Astrocyte (in vitro differentiated cells and primary cell): ENCODE measurements around the gene ULK3. TPM values are rescaled to one million over a fixed set of nuclear protein-coding genes. Genes with fewer than 3 reads are reported as not detected.

Experiments
- DNase-seq: peaks from one replicate; pipeline ENCODE4 v3.0.0-alpha.2; 2010; ENCODE audit warnings: low read depth
- FAIRE-seq: peaks from 2 replicates; lab custom pipeline; 2011; peaks lifted over from hg19 to GRCh38; lab: Jason Lieb, UNC
- H2AFZ ChIP-seq: 2 replicates; pipeline ENCODE4 v1.6.0; 2012; ENCODE audit warnings: low read depth, low read length, inconsistent platforms
- H3K27ac ChIP-seq: 2 replicates; pipeline ENCODE4 v1.5.1; 2011; ENCODE audit warnings: low read depth, low read length, inconsistent platforms
- H3K27me3 ChIP-seq: 2 replicates; pipeline ENCODE4 v1.6.0; 2011; ENCODE audit warnings: low read length, inconsistent platforms; ENCODE audit not compliant: insufficient read depth
- H3K36me3 ChIP-seq: 2 replicates; pipeline ENCODE4 v1.5.1; 2011; ENCODE audit warnings: low read length, inconsistent platforms; ENCODE audit not compliant: insufficient read depth
- H3K4me1 ChIP-seq: 2 replicates; pipeline ENCODE4 v1.5.1; 2011; ENCODE audit warnings: low read length, inconsistent platforms; ENCODE audit not compliant: insufficient read depth
- H3K4me2 ChIP-seq: 2 replicates; pipeline ENCODE4 v1.6.0; 2012; ENCODE audit warnings: low read length, inconsistent platforms
- H3K4me3 ChIP-seq: 2 replicates; pipeline ENCODE4 v1.5.1; 2011; ENCODE audit warnings: low read depth, mild to moderate bottlenecking, low read length, inconsistent platforms; ENCODE audit not compliant: insufficient read depth
- H3K79me2 ChIP-seq: 2 replicates; pipeline ENCODE4 v1.6.0; 2012; ENCODE audit warnings: mild to moderate bottlenecking, low read length, inconsistent platforms; ENCODE audit not compliant: insufficient read depth
- H3K9ac ChIP-seq: 2 replicates; pipeline ENCODE4 v1.6.0; 2012; ENCODE audit warnings: mild to moderate bottlenecking, low read length, inconsistent platforms
- H3K9me3 ChIP-seq: 2 replicates; pipeline ENCODE4 v1.5.1; 2012; ENCODE audit warnings: low read depth, mild to moderate bottlenecking, low read length, inconsistent platforms; ENCODE audit not compliant: insufficient read depth
- H4K20me1 ChIP-seq: 2 replicates; pipeline ENCODE4 v1.6.0; 2012; ENCODE audit warnings: low read length, inconsistent platforms; ENCODE audit not compliant: insufficient read depth
- H3K27ac Mint-ChIP-seq: one replicate; pipeline ENCODE4 v1.8.0; 2021; ENCODE audit warnings: mild to moderate bottlenecking, mixed read lengths; ENCODE audit not compliant: unreplicated experiment
- H3K27me3 Mint-ChIP-seq: one replicate; pipeline ENCODE4 v1.8.0; 2021; ENCODE audit warnings: low read depth, mixed read lengths; ENCODE audit not compliant: unreplicated experiment
- H3K36me3 Mint-ChIP-seq: one replicate; pipeline ENCODE4 v1.8.0; 2021; ENCODE audit warnings: low read depth, mixed read lengths; ENCODE audit not compliant: unreplicated experiment
- H3K4me1 Mint-ChIP-seq: one replicate; pipeline ENCODE4 v1.8.0; 2021; ENCODE audit warnings: low read depth, mixed read lengths; ENCODE audit not compliant: unreplicated experiment
- H3K4me3 Mint-ChIP-seq: one replicate; pipeline ENCODE4 v1.8.0; 2021; ENCODE audit warnings: mild to moderate bottlenecking, moderate library complexity, mixed read lengths; ENCODE audit not compliant: unreplicated experiment
- H3K9me3 Mint-ChIP-seq: one replicate; pipeline ENCODE4 v1.8.0; 2021; ENCODE audit warnings: mild to moderate bottlenecking, mixed read lengths; ENCODE audit not compliant: unreplicated experiment
- CTCF ChIP-seq: IDR thresholded peaks from 2 replicates; pipeline ENCODE4 v1.5.1; 2011; ENCODE audit warnings: low read depth, mild to moderate bottlenecking, inconsistent platforms, low read length, moderate library complexity; ENCODE audit not compliant: insufficient read depth
- EZH2 ChIP-seq: IDR thresholded peaks from 2 replicates; pipeline ENCODE4 v1.6.1; 2012; ENCODE audit warnings: mild to moderate bottlenecking, low read length, inconsistent platforms; ENCODE audit not compliant: insufficient read depth
- total RNA-seq: library from RNA; stranded (reverse); gene quantifications from 2 replicates; pipeline ENCODE4 v1.2.1, GENCODE V29; 2021

ULK3 gene
- total RNA-seq, 1 donor from 2014 or later = 15.6 TPM

- H3K9ac ChIP-seq = peak overlapping the region; percentile 76
- no peak overlapping the region for H2AFZ ChIP-seq
- no peak overlapping the region for H3K4me3 ChIP-seq
- DNase-seq (no peak), FAIRE-seq (no peak)
- no peaks in the 10 kb centered on the region for H3K36me3 ChIP-seq
- TF ChIP-seq EZH2 (no peak), CTCF (no peak)
- Mint-ChIP-seq H3K9me3 (no peaks in the 10 kb centered on the region), H3K27me3 (no peaks in the 10 kb centered on the region), H3K36me3 (peaks cover 3% of the 10 kb centered on the region), H3K27ac (peak overlapping the region; percentile 26), H3K4me3 (no peak overlapping the region), H3K4me1 (peaks cover 39% of the 10 kb centered on the region)
- H3K27me3 ChIP-seq = no peaks in the 10 kb centered on the region
- peak overlapping the region; percentile 85 for H3K27ac ChIP-seq
- H3K4me2 ChIP-seq = peak overlapping the region; percentile 71
- H3K79me2 ChIP-seq = peaks cover 94% of the 10 kb centered on the region
- H3K9me3 ChIP-seq = no peaks in the 10 kb centered on the region
- H4K20me1 ChIP-seq = peaks cover 94% of the 10 kb centered on the region
- H3K4me1 ChIP-seq = peaks cover 69% of the 10 kb centered on the region
Observed at GRCh38 chr15:74789741-74790079, 53.2 kb downstream of the ULK3 start.

- no peaks in the 10 kb centered on the region for H3K9me3 ChIP-seq
- H3K4me1 ChIP-seq = peaks cover 69% of the 10 kb centered on the region
- H3K9ac ChIP-seq = no peak overlapping the region
- H2AFZ ChIP-seq = no peak overlapping the region
- TF ChIP-seq EZH2 = no peak
- no peak for TF ChIP-seq CTCF
- Mint-ChIP-seq H3K4me3 (no peak overlapping the region), H3K9me3 (no peaks in the 10 kb centered on the region), H3K27ac (peak overlapping the region; percentile 26), H3K27me3 (no peaks in the 10 kb centered on the region), H3K4me1 (peaks cover 37% of the 10 kb centered on the region), H3K36me3 (peaks cover 3% of the 10 kb centered on the region)
- no peak for DNase-seq
- H3K27me3 ChIP-seq = no peaks in the 10 kb centered on the region
- no peak for FAIRE-seq
- H3K27ac ChIP-seq = no peak overlapping the region
- H3K4me2 ChIP-seq = peak overlapping the region; percentile 71
- peaks cover 94% of the 10 kb centered on the region for H4K20me1 ChIP-seq
- H3K36me3 ChIP-seq = no peaks in the 10 kb centered on the region
- no peak overlapping the region for H3K4me3 ChIP-seq
- H3K79me2 ChIP-seq = peaks cover 94% of the 10 kb centered on the region
Observed at GRCh38 chr15:74789171-74789631, 53.8 kb downstream of the ULK3 start.

GRCh38 chr15:74788683-74789151, 54.2 kb downstream of the ULK3 start:
- Histone ChIP-seq H3K4me2 (peak overlapping the region; percentile 69), H3K27me3 (no peaks in the 10 kb centered on the region), H3K9me3 (no peaks in the 10 kb centered on the region), H3K9ac (no peak overlapping the region), H3K79me2 (peaks cover 95% of the 10 kb centered on the region), H2AFZ (no peak overlapping the region), H3K4me3 (no peak overlapping the region), H3K36me3 (no peaks in the 10 kb centered on the region), H4K20me1 (peaks cover 95% of the 10 kb centered on the region), H3K27ac (no peak overlapping the region), H3K4me1 (peaks cover 73% of the 10 kb centered on the region)
- Mint-ChIP-seq H3K27ac (peak overlapping the region; percentile 58), H3K36me3 (peaks cover 3% of the 10 kb centered on the region), H3K4me3 (peak overlapping the region; percentile 45), H3K9me3 (no peaks in the 10 kb centered on the region), H3K4me1 (peaks cover 39% of the 10 kb centered on the region), H3K27me3 (no peaks in the 10 kb centered on the region)
- TF ChIP-seq CTCF (no peak), EZH2 (no peak)
- FAIRE-seq (no peak), DNase-seq (no peak)
